CD4-positive, alpha-beta T cell treated with Interleukin-21 for 1 hour (primary cell): ENCODE data around the gene CYP11A1.
A peak's percentile ranks its signal among the peaks of the same experiment; 100 is the strongest.

Source experiments
- DNase-seq: peaks from one replicate; pipeline ENCODE4 v3.0.0-alpha.2; 2020

CYP11A1 gene

DNA sequence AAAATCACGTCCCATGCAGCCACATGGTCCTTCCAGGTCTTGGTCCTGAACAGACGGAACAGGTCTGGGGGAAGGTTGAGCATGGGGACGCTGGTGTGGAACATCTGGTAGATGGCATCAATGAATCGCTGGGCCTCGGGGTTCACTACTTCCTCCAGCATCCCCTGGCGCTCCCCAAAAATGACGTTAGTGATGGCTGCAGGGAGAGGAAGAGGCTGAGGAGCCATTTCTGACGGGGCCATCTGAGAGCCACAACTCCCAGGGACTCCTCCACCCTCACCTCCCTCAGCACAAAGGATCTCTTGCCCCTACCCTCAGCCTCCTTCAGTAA, 23.7 kb downstream of the CYP11A1 start:
- DNase-seq, result no peak

DNA sequence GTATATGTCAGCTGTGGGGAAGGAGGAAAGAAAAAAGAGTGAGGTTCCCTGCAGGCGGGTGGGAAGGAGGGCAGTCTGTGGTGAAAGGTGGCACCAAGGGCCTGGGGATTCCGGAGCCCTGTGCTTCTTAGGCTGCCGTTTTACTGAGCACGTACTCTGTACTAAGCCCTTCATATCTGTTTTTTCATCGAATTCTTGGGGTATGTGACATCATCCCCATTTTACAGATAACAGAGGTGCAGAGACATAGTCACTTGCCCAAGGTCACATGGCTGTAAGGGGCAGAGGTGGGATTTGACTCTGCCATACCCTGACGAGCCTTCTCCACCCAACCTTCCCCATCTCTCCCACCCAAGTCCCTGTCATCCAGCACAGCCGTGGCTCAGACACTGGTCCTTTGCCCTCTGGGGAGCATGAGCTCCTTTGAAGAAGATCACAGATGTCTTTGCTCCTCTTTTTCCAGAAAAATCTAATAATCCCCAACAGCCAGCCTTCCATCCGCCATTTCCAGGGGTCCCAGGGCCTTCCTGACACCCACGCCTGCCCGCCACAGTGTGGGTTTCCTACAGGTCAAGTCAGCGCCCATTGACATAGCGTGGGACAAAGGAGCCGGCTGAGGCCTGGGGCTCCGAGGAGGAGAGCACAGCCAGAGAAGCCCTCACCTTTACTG, 24.2 kb downstream of the CYP11A1 start:
- no peak for DNase-seq

DNA sequence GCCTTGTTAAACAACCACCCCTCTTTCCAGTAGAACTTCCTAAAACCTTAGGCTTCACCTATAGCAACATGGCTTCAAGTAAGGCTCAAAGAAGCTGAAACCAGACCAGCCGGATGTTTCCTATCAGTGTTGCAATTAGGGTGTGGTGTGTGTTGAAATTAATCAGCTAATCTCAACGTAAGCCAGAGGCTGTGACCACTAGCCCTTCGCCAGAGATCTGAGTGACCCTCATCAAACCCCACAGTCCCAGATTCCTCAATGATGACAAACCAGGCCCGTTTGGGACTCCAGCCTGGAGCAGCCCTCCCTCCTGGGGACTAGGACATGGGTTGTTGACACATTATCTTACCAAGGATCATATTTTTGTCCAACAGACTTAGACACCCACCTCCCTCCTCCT, 27.3 kb downstream of the CYP11A1 start:
- no peak for DNase-seq

DNA sequence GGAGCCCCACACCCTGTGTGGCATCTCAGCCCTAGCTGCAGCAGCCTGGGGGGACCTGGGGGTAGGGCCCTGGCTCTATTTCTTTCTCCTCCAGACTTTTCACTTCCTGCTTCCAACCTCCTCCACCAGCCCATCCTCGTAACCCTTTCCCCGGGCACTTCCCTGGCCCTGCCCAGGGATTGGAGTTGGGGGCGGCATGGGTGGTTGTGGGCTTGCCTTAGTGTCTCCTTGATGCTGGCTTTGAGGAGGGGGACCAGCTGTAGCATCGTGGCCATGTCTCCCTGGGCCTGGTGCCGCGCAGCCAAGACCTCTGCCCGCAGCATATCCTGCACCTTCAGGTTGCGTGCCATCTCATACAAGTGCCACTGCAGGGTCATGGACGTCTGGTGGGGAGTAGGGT, 28.1 kb downstream of the CYP11A1 start:
- DNase-seq, result no peak

DNA sequence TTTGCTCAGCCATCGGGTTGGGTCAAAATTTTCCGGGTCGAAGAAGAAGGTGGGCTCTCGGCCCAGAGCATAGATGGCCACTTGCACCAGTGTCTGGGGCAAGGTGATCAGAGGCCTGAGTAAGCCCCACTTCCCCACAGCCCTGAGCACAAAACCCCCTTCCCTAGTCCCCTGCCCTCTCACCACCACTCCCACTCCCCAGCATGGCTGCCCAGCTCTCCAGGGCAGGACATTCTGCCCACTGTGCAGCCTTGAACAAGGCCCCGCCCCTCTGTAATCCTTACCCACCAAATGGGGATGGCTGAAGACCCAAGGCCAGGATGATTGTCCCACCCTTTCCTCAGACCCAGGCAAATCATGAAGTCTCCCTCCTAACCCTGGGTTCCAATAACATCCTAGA, 28.8 kb downstream of the CYP11A1 start:
- no peak for DNase-seq

GRCh38 chr15:74337607-74338211, 29.7 kb downstream of the CYP11A1 start:
- DNase-seq, result no peak

DNA sequence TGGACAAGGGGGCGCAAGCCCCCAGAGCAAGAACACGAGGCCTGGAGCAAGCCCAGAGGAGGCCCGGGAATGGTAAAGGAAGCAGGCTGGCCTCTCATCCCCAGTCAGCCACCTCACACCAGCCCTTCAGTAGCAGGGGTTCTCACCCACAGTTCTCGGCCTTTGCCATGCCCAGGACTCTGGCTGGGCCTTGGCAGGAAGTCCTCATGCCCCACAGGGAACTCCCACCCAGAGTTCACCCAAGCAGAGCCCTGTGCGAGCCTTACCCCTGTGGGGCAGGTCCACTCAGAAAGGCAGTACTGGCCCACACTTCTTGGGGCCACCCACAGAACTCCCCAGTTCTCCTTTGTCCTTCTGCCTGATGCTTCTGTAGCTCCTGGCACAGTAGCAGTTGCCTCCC, 30.3 kb downstream of the CYP11A1 start:
- no peak for DNase-seq

DNA sequence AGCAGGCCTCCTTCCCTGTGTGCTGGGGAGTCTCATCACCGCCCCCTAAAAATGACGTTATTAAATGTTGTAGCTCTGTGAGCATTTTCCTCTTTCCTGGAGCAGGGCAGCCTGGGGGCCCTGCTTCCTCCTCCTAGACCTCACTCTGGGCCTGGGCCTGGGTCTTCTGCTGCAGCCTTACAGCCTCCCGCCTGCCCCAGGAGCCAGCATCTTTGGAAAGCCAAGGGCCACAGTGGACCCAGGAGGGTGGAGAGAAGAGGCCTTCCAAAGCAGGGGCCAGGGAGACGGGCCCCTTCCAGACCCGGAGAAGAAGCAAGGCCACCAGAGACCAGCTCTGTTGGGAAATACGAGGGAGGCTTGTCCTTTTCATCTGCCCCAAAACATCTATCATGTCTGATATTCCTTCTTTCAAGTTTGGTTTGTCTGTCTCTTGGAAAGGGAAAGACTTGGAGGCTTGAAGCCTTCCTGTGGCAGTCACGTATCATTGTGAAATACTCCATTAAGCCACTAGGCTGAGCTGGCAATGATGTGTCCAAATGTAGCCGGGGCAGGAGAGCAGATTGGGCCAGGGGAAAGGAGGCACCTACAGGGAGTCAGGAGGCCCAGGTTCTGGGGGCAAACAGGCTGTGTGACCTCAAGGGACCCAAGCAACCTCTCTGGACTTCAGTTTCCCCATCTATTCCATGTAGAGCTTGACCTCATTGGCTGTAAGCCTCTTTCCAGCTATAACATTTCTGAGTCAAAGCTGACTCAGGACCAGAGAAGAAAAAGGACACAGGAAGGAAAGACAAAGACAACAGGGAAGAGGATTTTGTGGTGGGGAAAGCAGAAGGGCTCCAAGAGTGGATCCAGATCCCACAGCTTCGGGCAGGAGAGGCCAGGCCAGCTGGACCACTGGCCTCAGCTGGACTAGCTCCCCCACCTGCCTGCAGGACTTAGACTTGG, 31.1 kb downstream of the CYP11A1 start:
- DNase-seq, result no peak

- no peak for DNase-seq
Observed at GRCh38 chr15:74335396-74335795, 32.0 kb downstream of the CYP11A1 start.

GRCh38 chr15:74334127-74334526, 33.3 kb downstream of the CYP11A1 start:
- no peak for DNase-seq

DNA sequence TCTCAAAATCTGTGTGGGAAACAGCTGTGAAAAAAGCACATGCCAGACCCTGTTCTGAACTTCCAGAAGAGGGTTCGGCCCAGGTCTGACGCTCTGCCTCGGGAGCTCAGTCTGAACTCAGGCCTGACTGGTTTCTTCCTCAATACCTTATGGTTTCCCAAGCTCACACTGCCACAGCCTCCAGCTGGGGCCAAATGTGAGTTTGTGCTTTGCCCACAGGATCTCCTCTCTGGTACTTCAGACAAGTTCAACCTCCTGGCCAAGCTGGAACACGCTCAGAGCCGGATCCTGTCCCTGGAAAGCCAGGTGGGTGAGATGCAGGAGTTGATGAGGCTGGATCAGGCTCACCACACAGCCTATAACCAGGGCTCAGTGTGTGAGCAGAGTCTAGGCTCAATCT, 33.8 kb downstream of the CYP11A1 start:
- DNase-seq, result no peak

DNA sequence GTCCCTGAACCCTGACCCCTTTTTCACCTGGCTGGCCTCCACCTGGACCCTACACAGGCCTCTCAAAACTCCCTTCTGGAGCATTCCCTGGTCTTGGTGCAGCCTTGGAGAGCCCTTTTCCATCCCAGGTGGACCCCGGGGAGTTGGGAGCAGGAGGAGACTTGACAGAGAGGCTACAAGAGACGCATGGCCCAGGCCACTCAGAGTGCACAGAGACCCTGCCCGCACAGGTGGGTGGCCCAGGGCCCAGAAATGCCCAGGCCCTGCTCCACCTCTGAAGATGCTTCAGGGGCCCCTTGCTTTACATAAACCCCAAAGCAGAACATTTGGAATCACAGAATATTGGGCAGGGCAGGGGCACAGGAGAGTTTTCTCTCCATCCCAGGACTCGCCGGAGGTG, 34.4 kb downstream of the CYP11A1 start:
- DNase-seq, result no peak

DNA sequence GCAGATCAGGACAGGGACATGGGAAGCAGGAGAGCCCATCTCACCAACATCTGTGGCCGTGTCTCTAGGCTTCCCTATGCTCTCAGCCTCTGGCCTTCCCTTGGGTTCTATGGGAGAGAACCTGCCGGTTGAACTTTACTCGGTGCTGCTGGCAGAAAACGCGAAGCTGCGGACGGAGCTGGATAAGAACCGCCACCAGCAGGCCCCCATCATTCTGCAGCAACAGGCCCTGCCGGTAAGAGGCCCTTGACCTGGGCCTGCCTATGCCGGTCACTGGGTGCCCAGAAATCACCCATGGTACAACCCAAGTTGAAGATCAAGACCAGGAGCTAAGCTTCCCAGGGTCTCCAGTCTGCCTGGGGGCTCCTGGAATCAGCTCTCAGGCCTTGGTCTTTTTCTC, 34.8 kb downstream of the CYP11A1 start:
- no peak for DNase-seq

- DNase-seq, result no peak
Observed at GRCh38 chr15:74332011-74332410, 35.4 kb downstream of the CYP11A1 start.

- DNase-seq, result no peak
Observed at GRCh38 chr15:74330861-74331408, 36.5 kb downstream of the CYP11A1 start.

DNA sequence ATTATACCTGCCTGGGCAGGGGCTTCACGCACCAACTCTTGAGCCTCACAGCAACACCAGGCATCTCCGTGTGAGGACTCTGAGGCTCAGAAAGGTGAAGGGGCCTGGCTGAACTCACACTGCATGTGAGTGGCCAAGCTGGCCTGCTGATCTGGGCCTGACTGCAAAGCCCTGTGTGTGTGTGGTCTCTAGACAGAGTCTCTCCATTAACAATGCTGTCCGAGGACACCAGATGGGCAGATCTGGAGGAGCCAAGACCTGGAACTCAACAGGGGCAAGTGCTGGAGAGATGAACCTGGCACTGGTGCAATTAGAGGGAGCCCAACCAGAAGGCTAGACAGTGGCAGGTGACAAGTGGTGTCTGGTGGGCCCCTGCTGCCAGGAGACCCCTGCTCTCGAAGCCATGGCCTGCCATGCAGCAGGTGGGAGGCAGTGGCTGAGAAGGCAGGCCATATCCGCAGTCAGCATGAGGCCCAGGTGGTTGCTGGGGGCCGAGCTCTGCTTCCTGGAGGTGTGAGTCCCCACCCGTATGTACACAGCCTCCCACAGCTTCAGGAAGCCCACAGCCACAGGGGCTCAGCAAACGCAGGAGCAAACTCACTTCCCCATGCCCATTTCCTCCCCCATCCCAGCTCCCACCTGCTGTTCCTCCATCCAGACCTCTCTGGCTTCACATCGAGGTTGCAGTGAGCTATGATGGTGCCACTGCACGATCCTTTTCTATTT, 39.0 kb downstream of the CYP11A1 start:
- no peak for DNase-seq

- no peak for DNase-seq
Observed at GRCh38 chr15:74327756-74328155, 39.7 kb downstream of the CYP11A1 start.

DNA sequence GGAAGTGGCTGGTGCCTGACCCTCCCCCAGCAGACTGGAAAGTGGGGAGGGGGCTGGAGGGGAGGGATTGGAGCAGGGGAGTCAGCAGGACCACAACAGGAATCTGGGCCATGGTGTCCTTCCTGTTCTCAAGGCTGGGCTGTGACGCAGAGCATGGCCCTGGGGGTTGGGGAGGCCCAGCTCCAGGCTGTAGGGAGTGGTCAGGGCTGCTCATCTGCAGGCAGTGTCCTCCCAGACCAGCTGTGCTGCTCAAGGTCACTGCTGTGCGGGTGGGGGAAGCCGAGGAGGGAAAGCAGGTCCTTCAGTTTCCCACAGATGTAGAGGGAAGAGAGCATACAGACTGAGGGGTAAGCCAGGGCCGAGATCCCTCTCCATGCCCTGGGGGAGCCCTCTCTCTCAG, 40.7 kb downstream of the CYP11A1 start:
- no peak for DNase-seq

DNA sequence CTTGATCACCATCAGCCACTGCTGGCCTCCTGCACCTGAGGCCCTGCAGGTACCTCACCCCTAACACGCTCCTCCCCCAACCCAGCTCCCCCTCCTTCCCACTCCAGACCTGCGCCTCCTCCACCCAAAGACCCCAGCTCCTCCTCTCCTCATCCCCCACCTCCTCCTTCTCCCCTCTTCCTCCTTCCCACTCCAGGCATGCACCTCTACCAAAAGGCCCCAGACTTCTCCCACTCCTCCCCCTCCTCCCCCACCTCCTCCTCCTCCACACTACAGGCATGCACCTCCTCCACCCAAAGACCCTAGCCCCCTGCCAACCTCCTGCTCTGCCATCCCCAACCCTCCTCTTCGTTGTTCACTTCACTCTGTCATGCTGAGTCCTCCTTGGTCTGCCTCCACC, 42.7 kb downstream of the CYP11A1 start:
- DNase-seq, result no peak

DNA sequence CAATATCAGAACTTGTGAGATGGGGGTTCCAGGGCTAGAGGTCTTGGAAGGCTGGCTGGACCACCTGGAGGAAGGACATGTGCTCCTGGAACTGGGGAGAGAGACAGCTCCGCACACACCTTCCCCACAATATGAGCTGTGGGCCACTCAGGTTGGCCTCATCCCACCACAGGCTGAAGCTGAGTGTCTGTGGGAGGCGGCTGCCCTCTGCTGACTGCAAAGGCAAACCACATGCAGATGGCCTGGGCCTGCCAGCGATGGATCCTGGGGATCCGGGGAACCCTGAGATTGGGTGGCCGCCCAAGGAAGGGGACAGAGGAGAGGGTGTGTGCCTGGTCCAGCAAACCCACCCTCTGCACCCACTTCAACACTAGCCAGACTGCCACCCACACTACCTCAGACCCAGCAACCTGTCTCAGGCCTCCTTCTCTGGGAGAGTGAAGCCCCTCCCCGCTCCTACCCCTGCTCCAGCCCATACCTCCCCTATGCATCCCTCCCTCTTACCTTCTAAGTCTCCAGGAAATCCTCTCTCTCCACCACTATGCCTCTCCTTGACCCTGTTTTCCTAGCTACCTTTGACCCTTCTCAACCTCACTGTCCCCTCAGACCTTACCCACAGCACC, 44.8 kb downstream of the CYP11A1 start:
- peak; percentile 58 for DNase-seq

DNA sequence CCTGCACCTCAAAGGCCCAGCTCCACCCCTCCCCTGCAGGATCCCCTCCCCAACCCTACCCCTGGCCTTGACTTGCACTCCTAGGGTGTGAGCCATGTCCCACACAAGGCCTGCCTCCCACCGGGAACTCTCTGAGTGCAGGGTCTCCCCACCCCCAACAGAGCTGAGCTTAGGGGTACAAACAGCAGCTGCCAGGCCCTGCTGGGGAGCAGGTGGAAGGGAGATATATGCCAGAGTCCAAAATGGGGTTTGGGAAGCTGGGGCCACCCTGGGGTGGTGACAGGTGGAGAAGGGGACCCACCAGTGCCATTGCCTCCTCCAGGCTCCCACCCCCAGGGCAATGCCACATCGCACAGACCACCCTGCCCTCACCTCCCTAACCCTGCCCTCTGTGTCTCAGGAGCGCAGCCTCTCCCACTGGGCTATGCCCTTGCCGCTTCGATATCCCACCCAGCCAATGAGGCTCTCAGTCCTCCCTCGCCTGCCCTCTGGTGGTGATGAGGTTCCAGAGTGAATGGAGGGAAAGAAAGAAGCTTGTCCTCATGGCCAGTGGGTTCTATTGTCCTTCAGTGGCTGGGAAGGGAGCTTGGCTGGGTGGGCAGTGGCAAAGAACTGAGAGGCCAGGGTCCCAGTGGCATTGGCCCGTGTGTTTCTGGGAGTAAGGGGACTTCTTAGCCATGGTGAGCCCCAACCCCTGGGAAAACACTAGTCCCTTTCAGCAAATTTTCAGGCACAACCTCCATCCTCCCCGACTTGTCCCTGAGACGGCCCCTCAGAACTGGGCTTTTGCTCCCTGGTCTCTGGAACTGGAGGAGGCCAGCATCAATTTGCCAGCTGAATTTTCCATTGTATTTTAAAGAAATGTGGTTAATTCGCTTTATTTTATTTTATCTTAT, 46.8 kb downstream of the CYP11A1 start:
- no peak for DNase-seq
